HEK293 (cell line): ENCODE measurements around the gene PILRA.

Source experiments
- CTCF ChIP-seq: fragments of 450-650 bp; formaldehyde crosslinking; IDR thresholded peaks from 2 replicates; pipeline ENCODE4 v1.5.1; 2016; ENCODE audit warnings: missing biosample characterization, missing genetic modification characterization
- ZNF274 ChIP-seq, 2 experiments: fragments of 200-500 bp in 1 of 2; fragments of 450-650 bp in 1 of 2; sonication (Bioruptor generic) in 1 of 2; formaldehyde crosslinking in 1 of 2; IDR thresholded peaks; 2 replicates each; pipeline versions ENCODE4 v1.5.1 to v1.6.1; 2014 to 2016; ENCODE audit warnings: borderline replicate concordance in 1 of 2, inconsistent platforms in 1 of 2, low read length in 1 of 2, missing biosample characterization in 1 of 2, missing genetic modification characterization in 1 of 2
- ZNF324 ChIP-seq: fragments of 450-650 bp; formaldehyde crosslinking; IDR thresholded peaks from 2 replicates; pipeline ENCODE4 v1.5.1; 2016; ENCODE audit warnings: missing biosample characterization, missing genetic modification characterization
- ZSCAN16 ChIP-seq: fragments of 450-650 bp; formaldehyde crosslinking; IDR thresholded peaks from 2 replicates; pipeline ENCODE4 v1.5.1; 2016; ENCODE audit warnings: missing biosample characterization, missing genetic modification characterization
- TF ChIP-seq, protein P1 (sequence below): fragments of 450-650 bp; formaldehyde crosslinking; IDR thresholded peaks from 2 replicates; pipeline ENCODE4 v1.5.1; 2017; ENCODE audit warnings: missing biosample characterization, missing genetic modification characterization

DNA sequence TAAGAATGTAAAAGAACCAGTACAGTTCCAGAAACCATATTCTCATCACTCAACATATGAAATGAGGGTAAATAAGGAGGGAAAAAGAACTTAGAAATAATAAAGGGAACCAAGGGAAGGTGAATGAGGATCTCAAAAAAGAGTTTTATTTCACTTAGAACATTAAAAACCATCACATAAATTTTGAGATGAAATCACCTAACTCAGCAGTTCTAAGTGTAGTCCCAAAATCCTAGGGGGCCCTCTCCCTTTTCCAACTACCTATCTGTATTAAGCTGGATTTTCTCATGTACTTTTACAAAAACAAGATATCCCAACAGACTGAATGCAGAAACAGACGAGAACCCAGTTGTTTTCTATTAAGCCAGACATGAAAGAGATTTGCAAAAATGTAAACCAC lies 52.1 kb downstream of the PILRA start:
- TF ChIP-seq CTCF (tag by site-specific recombination) (no peak), ZNF274 (IDR thresholded peaks at IDR 0.05; ENCODE audit: low read length) (no peak), ZNF274 (tag by site-specific recombination; IDR thresholded peaks at IDR 0.05; ENCODE audit: borderline replicate concordance) (no peak), ZNF324 (tag by site-specific recombination) (no peak), ZSCAN16 (tag by site-specific recombination) (no peak)
- TF ChIP-seq, protein P1, sequence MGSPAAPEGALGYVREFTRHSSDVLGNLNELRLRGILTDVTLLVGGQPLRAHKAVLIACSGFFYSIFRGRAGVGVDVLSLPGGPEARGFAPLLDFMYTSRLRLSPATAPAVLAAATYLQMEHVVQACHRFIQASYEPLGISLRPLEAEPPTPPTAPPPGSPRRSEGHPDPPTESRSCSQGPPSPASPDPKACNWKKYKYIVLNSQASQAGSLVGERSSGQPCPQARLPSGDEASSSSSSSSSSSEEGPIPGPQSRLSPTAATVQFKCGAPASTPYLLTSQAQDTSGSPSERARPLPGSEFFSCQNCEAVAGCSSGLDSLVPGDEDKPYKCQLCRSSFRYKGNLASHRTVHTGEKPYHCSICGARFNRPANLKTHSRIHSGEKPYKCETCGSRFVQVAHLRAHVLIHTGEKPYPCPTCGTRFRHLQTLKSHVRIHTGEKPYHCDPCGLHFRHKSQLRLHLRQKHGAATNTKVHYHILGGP (tag by site-specific recombination): no peak
